ENCODE results near the gene GSG1L.

The GSG1L gene

DNA sequence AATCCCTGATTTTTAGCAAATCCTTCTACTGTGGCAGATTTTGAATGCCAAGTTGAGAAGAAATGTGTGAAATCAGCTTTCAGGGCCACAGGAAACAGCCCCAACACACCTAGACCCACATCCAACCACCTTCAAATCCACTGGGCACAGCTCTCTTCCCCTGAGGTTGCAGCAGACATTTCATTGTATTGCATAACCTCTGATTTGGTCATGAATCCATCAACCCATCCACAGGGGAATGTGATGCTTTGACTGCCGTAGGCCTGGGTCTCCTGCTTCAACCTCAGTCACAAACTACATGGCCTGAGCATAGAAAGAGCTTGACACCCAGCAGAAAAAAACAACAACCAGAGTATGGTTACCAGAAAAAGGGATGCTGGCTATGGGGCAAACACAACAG lies 145.6 kb downstream of the GSG1L start:
- H2AFZ ChIP-seq (ENCODE audit: low read depth, low read length) = no peak overlapping the region

DNA sequence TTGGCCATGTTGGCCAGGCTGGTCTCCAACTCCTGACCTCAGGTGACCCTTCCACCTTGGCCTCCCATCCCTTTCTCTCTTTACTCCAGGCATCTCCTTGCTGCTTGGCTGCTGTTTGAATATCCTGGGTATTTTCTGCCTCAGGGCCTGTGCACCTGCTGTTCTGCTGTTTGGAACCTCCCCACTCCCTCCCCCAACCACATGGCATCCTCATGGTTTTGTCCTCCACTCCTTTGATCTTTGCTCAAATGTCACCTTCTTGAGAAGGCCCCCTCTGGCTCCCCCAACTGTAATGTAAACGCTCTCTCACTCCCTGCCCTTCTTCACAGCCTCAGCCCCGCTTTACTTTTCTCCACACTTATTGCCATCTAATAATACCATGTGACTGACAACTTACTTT lies 152.0 kb downstream of the GSG1L start:
- Histone ChIP-seq H2BK5ac (ENCODE audit: low read depth, low read length, poor library complexity, severe bottlenecking) (no peak overlapping the region), H3K9me3 (ENCODE audit: control insufficient read depth, low read length) (no peaks in the 10 kb centered on the region), H3K27me3 (ENCODE audit: control insufficient read depth in 1 of 2, insufficient read depth in 1 of 2, low read length in 2 of 2) (peaks cover 7 to 28% of the 10 kb centered on the region in 2 experiments), H3K18ac (ENCODE audit: low read depth in 1 of 2, low read length in 2 of 2) (no peak overlapping the region), H3K23ac (ENCODE audit: low read length in 2 of 2) (no peak overlapping the region), H4K91ac (ENCODE audit: low read length) (no peak overlapping the region), H3K9ac (ENCODE audit: low read length) (no peak overlapping the region), H3K36me3 (ENCODE audit: control insufficient read depth in 1 of 2, insufficient read depth in 2 of 2, low read depth in 1 of 2, low read length in 2 of 2) (no peaks in the 10 kb centered on the region), H2BK120ac (ENCODE audit: low read depth, low read length) (no peak overlapping the region), H2AFZ (ENCODE audit: low read depth, low read length) (no peak overlapping the region), H3K79me1 (replicated peaks; ENCODE audit: low read length, poor library complexity, severe bottlenecking) (no peaks in the 10 kb centered on the region), H3K4me3 (ENCODE audit: insufficient read depth in 1 of 2, low read depth in 1 of 2, low read length in 2 of 2) (no peak overlapping the region), H3K14ac (ENCODE audit: low read length in 2 of 2) (no peak overlapping the region), H3K27ac (ENCODE audit: low read length, poor library complexity, severe bottlenecking) (no peak overlapping the region), H4K8ac (ENCODE audit: low read length) (no peak overlapping the region), H2BK15ac (ENCODE audit: low read depth, poor library complexity, severe bottlenecking) (no peak overlapping the region), H3K4me2 (ENCODE audit: low read length, poor library complexity, severe bottlenecking) (no peak overlapping the region), H3K4ac (ENCODE audit: low read depth in 1 of 2, low read length in 2 of 2) (no peak overlapping the region), H3K4me1 (ENCODE audit: control insufficient read depth, insufficient read depth, low read depth, low read length) (no peaks in the 10 kb centered on the region), H2BK12ac (ENCODE audit: low read length in 2 of 2) (no peak overlapping the region), H2AK5ac (ENCODE audit: low read length, severe bottlenecking) (no peak overlapping the region)
- WGBS = 0% methylated on average over 1 of the region's 2 CpGs
- DNase-seq = no peak

More for the DNA sequence above, 145.6 kb downstream of the GSG1L start:
- no peak overlapping the region for H3K4me3 ChIP-seq (ENCODE audit: insufficient read depth in 1 of 2, low read depth in 1 of 2, low read length in 2 of 2)
- no peak overlapping the region for H2BK120ac ChIP-seq (ENCODE audit: low read depth, low read length)
- no peaks in the 10 kb centered on the region for H3K79me1 ChIP-seq (replicated peaks; ENCODE audit: low read length, poor library complexity, severe bottlenecking)
- H2BK5ac ChIP-seq (ENCODE audit: low read depth, low read length, poor library complexity, severe bottlenecking) = no peak overlapping the region
- peaks cover 0 to 17% of the 10 kb centered on the region in 2 experiments for H3K27me3 ChIP-seq (ENCODE audit: control insufficient read depth in 1 of 2, insufficient read depth in 1 of 2, low read length in 2 of 2)
- WGBS = 50% methylated on average over 1 of the region's 1 CpG
- H3K36me3 ChIP-seq (ENCODE audit: control insufficient read depth in 1 of 2, insufficient read depth in 2 of 2, low read depth in 1 of 2, low read length in 2 of 2) = no peaks in the 10 kb centered on the region
- no peaks in the 10 kb centered on the region for H3K9me3 ChIP-seq (ENCODE audit: control insufficient read depth, low read length)
- H3K14ac ChIP-seq (ENCODE audit: low read length in 2 of 2) = no peak overlapping the region
- H4K8ac ChIP-seq (ENCODE audit: low read length) = no peak overlapping the region
- H4K91ac ChIP-seq (ENCODE audit: low read length) = no peak overlapping the region
- no peak overlapping the region for H3K23ac ChIP-seq (ENCODE audit: low read length in 2 of 2)
- H3K18ac ChIP-seq (ENCODE audit: low read depth in 1 of 2, low read length in 2 of 2) = no peak overlapping the region
- no peaks in the 10 kb centered on the region for H3K4me1 ChIP-seq (ENCODE audit: control insufficient read depth, insufficient read depth, low read depth, low read length)
- DNase-seq = no peak
- no peak overlapping the region for H3K27ac ChIP-seq (ENCODE audit: low read length, poor library complexity, severe bottlenecking)
- no peak overlapping the region for H3K4ac ChIP-seq (ENCODE audit: low read depth in 1 of 2, low read length in 2 of 2)
- no peak overlapping the region for H2BK15ac ChIP-seq (ENCODE audit: low read depth, poor library complexity, severe bottlenecking)
- H3K4me2 ChIP-seq (ENCODE audit: low read length, poor library complexity, severe bottlenecking) = no peak overlapping the region
- no peak overlapping the region for H2BK12ac ChIP-seq (ENCODE audit: low read length in 2 of 2)
- H2AK5ac ChIP-seq (ENCODE audit: low read length, severe bottlenecking) = no peak overlapping the region
- no peak overlapping the region for H3K9ac ChIP-seq (ENCODE audit: low read length)

DNA sequence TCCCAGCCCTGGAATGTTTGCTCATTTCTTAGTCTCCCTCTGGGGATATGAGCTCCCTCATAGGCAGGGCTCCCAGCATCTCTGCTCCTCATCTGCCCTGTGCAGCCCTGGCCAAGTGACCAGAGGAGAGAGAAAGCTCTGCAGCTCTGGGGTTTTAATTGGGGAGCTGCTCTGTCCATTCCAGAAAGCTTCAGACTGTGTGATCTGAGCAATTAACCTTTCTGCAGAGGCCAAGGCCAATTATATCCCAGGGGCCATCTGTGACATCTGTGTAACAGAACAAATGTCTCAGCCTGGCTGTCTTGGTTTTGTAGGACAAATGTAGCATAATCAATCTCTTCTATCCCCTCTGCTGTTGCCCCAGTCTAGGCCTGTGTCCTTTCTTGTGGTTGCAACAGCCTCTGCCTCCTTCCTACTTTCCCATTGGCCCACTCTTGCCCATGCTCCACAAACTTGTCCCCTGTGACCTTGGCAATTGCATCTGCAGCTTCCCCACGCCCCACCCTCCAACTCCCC lies 156.0 kb downstream of the GSG1L start:
- no peak overlapping the region for H3K14ac ChIP-seq (ENCODE audit: low read length in 2 of 2)
- H3K9ac ChIP-seq (ENCODE audit: low read length) = no peak overlapping the region

DNA sequence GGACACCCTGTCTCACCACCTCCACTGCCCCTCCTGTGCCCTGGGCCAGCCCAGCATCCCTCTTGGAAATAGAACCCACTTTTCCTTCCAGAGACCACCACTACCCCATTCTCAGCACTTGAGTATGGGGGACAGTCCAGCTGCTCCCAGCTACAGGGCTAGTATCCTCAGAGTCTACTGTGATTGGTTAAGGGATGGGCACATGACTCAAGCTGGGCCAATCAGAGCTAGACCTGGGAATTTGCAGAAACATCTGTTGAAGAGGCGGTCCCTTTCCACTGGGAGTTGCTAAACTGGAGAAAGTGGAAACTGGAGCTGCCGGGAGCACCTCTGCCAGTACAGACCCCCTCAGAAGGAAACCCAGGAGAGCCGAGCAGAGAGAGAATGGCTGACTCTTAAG lies 156.6 kb downstream of the GSG1L start:
- Histone ChIP-seq H3K23ac (ENCODE audit: low read length in 2 of 2) (no peak overlapping the region), H2BK15ac (ENCODE audit: low read depth, poor library complexity, severe bottlenecking) (no peak overlapping the region), H2AK5ac (ENCODE audit: low read length, severe bottlenecking) (no peak overlapping the region), H2AFZ (ENCODE audit: low read depth, low read length) (no peak overlapping the region), H3K18ac (ENCODE audit: low read depth in 1 of 2, low read length in 2 of 2) (no peak overlapping the region), H3K9me3 (ENCODE audit: control insufficient read depth, low read length) (no peaks in the 10 kb centered on the region), H3K27ac (ENCODE audit: low read length, poor library complexity, severe bottlenecking) (no peak overlapping the region), H3K4me1 (ENCODE audit: control insufficient read depth, insufficient read depth, low read depth, low read length) (no peaks in the 10 kb centered on the region), H3K4ac (ENCODE audit: low read depth in 1 of 2, low read length in 2 of 2) (no peak overlapping the region), H2BK12ac (ENCODE audit: low read length in 2 of 2) (no peak overlapping the region), H3K9ac (ENCODE audit: low read length) (no peak overlapping the region), H3K14ac (ENCODE audit: low read length in 2 of 2) (no peak overlapping the region), H3K36me3 (ENCODE audit: control insufficient read depth in 1 of 2, insufficient read depth in 2 of 2, low read depth in 1 of 2, low read length in 2 of 2) (no peaks in the 10 kb centered on the region), H2BK120ac (ENCODE audit: low read depth, low read length) (no peak overlapping the region), H3K79me1 (replicated peaks; ENCODE audit: low read length, poor library complexity, severe bottlenecking) (no peaks in the 10 kb centered on the region), H3K27me3 (ENCODE audit: control insufficient read depth in 1 of 2, insufficient read depth in 1 of 2, low read length in 2 of 2) (peaks cover 20 to 49% of the 10 kb centered on the region in 2 experiments), H4K91ac (ENCODE audit: low read length) (peak overlapping the region; percentile 35), H2BK5ac (ENCODE audit: low read depth, low read length, poor library complexity, severe bottlenecking) (no peak overlapping the region), H4K8ac (ENCODE audit: low read length) (no peak overlapping the region), H3K4me3 (ENCODE audit: insufficient read depth in 1 of 2, low read depth in 1 of 2, low read length in 2 of 2) (no peak overlapping the region), H3K4me2 (ENCODE audit: low read length, poor library complexity, severe bottlenecking) (no peak overlapping the region)
- no peak for DNase-seq
- whole genome bisulfite sequencing = 91% methylated on average over 3 of the region's 3 CpGs

More for the DNA sequence above, 156.0 kb downstream of the GSG1L start:
- H3K36me3 ChIP-seq (ENCODE audit: control insufficient read depth in 1 of 2, insufficient read depth in 2 of 2, low read depth in 1 of 2, low read length in 2 of 2) = no peaks in the 10 kb centered on the region
- H3K27me3 ChIP-seq (ENCODE audit: control insufficient read depth in 1 of 2, insufficient read depth in 1 of 2, low read length in 2 of 2) = peaks cover 15 to 49% of the 10 kb centered on the region in 2 experiments
- H3K4me2 ChIP-seq (ENCODE audit: low read length, poor library complexity, severe bottlenecking) = no peak overlapping the region
- H2BK12ac ChIP-seq (ENCODE audit: low read length in 2 of 2) = no peak overlapping the region
- 24% methylated on average over 1 of the region's 1 CpG for WGBS
- H3K27ac ChIP-seq (ENCODE audit: low read length, poor library complexity, severe bottlenecking) = no peak overlapping the region
- no peaks in the 10 kb centered on the region for H3K79me1 ChIP-seq (replicated peaks; ENCODE audit: low read length, poor library complexity, severe bottlenecking)
- no peak for DNase-seq
- H3K4me1 ChIP-seq (ENCODE audit: control insufficient read depth, insufficient read depth, low read depth, low read length) = no peaks in the 10 kb centered on the region
- H3K23ac ChIP-seq (ENCODE audit: low read length in 2 of 2) = no peak overlapping the region
- H2BK5ac ChIP-seq (ENCODE audit: low read depth, low read length, poor library complexity, severe bottlenecking) = no peak overlapping the region
- H3K4me3 ChIP-seq (ENCODE audit: insufficient read depth in 1 of 2, low read depth in 1 of 2, low read length in 2 of 2) = no peak overlapping the region
- no peak overlapping the region for H4K91ac ChIP-seq (ENCODE audit: low read length)
- H2BK15ac ChIP-seq (ENCODE audit: low read depth, poor library complexity, severe bottlenecking) = no peak overlapping the region
- H3K9me3 ChIP-seq (ENCODE audit: control insufficient read depth, low read length) = no peaks in the 10 kb centered on the region
- no peak overlapping the region for H2BK120ac ChIP-seq (ENCODE audit: low read depth, low read length)
- H4K8ac ChIP-seq (ENCODE audit: low read length) = no peak overlapping the region
- H2AFZ ChIP-seq (ENCODE audit: low read depth, low read length) = no peak overlapping the region
- no peak overlapping the region for H3K18ac ChIP-seq (ENCODE audit: low read depth in 1 of 2, low read length in 2 of 2)
- no peak overlapping the region for H2AK5ac ChIP-seq (ENCODE audit: low read length, severe bottlenecking)
- H3K4ac ChIP-seq (ENCODE audit: low read depth in 1 of 2, low read length in 2 of 2) = no peak overlapping the region
